ENCODE measurements around the gene DMWD.

- TF ChIP-seq PATZ1 (CRISPR knock-in tag; IDR thresholded peaks at IDR 0.05; ENCODE audit: borderline replicate concordance) (no peak), GLIS3 (CRISPR knock-in tag; IDR thresholded peaks at IDR 0.05) (no peak), ZNF8 (CRISPR knock-in tag; IDR thresholded peaks at IDR 0.05) (no peak), SNAI2 (CRISPR knock-in tag; IDR thresholded peaks at IDR 0.05) (no peak), ARNTL (CRISPR knock-in tag; IDR thresholded peaks at IDR 0.05; ENCODE audit: borderline replicate concordance, low read depth) (no peak), RARB (CRISPR knock-in tag; IDR thresholded peaks at IDR 0.05) (no peak), BACH2 (CRISPR knock-in tag; IDR thresholded peaks at IDR 0.05; ENCODE audit: borderline replicate concordance) (no peak), CREB5 (CRISPR knock-in tag; IDR thresholded peaks at IDR 0.05; ENCODE audit: low read depth) (no peak), ZNF70 (CRISPR knock-in tag; IDR thresholded peaks at IDR 0.05) (no peak)
- TF ChIP-seq, protein P1, sequence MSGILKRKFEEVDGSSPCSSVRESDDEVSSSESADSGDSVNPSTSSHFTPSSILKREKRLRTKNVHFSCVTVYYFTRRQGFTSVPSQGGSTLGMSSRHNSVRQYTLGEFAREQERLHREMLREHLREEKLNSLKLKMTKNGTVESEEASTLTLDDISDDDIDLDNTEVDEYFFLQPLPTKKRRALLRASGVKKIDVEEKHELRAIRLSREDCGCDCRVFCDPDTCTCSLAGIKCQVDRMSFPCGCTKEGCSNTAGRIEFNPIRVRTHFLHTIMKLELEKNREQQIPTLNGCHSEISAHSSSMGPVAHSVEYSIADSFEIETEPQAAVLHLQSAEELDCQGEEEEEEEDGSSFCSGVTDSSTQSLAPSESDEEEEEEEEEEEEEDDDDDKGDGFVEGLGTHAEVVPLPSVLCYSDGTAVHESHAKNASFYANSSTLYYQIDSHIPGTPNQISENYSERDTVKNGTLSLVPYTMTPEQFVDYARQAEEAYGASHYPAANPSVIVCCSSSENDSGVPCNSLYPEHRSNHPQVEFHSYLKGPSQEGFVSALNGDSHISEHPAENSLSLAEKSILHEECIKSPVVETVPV (CRISPR knock-in tag; IDR thresholded peaks at IDR 0.05) = no peak
Observed at GRCh38 chr19:45733160-45733810, 59.4 kb downstream of the DMWD start, which contains the start of gene MEIOSIN.

All from SK-N-SH treated with all-trans-retinoic acid at 6 μM for 48 hours (cell line).